ENCODE measurements around the gene CARMIL3. TPM values are rescaled to one million over a fixed set of nuclear protein-coding genes. Genes with fewer than 3 reads are reported as not detected.
"Not testable (repeated sequence)": the region's sequence is repeated elsewhere in the genome, so short reads cannot be mapped to it uniquely, and the experiment has no call there.

Gene CARMIL3
- total RNA-seq, 1 donor from 2014 or later = 0.08 TPM

- DNase-seq (ENCODE audit: missing footprints) = peak; percentile 92
- intact Hi-C loops (cut with DNase I) = loop anchor here (5.0 kb wide), 1 partner anchor 49 kb away; the partner anchor contains the start of gene DHRS4L2
- peak; percentile 98 for ATAC-seq
These were observed 15.4 kb upstream of the CARMIL3 start for GRCh38 chr14:24036169-24036962.

DNA sequence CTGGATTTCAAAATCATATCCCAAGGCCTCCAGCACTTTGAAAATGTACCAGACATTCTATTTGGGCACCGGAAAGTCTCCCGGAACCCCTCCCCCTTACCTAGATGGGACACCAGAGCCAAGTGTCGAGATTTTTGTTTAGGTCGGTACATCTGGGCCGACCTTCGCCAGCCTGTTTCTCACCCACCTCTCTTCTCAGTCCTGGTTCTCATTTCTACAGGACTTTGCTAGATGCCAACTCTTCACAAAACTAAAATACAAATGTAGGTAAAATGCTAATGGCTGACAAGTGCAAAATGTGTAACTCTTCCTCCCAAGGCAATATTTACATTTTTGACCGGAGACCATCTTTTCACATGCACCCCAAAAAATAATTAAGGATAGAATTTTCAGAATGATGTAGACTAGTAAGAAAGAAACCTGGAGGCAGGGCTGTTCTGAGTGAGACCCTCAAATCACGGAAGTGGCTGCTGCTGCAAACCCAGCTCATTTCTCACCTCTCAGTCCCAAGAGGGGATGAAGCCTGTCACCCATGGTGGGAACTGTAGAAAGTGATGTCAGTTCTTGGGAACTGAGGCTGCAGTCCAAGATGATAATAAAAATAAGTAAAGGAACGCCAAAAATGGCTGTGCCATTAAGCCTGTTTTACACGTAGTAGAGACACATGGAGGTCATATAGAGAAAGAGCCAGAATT lies 14.7 kb upstream of the CARMIL3 start:
- DNase-seq (ENCODE audit: missing footprints); ATAC-seq: not testable (repeated sequence)
- intact Hi-C loops (cut with DNase I) = loop anchor here (5.0 kb wide), 1 partner anchor 50 kb away; the partner anchor contains the start of gene DHRS4L2

DNA sequence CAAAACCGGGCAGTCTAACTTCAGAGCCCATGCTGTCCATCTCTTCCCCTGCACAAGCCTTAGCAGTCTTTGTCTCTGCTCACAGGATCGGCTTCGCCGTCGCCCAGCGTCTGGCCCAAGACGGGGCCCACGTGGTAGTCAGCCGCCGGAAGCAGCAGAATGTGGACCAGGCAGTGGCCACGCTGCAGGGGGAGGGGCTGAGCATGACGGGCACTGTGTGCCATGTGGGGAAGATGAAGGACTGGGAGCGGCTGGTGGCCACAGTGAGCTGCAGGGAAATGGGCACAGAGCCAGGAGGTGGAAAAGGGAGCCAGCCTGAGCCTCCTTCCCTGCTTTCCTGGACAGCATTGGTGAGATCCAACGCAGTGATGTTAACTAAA lies 14.2 kb upstream of the CARMIL3 start:
- intact Hi-C loops (cut with DNase I) = loop anchor here (5.0 kb wide), 1 partner anchor 50 kb away; the partner anchor contains the start of gene DHRS4L2
- ATAC-seq (no peak), DNase-seq (ENCODE audit: missing footprints) (no peak)

GRCh38 chr14:24038686-24039085 lies 13.1 kb upstream of the CARMIL3 start:
- DNase-seq (ENCODE audit: missing footprints) = no peak
- no peak for ATAC-seq
- intact Hi-C loops (cut with DNase I) = loop anchor here (5.0 kb wide), 1 partner anchor 51 kb away; the partner anchor contains the start of gene DHRS4L2

DNA sequence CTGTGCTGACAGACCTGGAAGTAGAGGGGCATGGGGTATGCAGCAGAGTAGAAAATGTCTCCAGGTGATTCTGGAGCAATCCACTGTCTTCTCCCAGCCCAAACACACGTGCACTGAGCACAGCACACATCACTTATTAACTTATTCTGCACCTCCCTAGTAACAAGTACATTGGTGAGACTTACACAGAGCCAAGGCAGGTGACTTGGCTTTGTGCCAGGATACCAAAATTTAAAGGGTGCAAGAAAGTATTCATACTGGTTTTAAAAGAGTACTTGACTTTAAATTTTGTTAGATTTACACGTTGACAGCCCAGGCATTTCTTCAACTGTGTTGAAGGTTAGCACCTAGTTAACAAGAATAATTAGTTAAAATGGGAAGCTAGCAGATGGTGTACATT lies 11.1 kb upstream of the CARMIL3 start:
- intact Hi-C loops (cut with DNase I) = no loop called here
- DNase-seq (ENCODE audit: missing footprints) = no peak
- no peak for ATAC-seq

DNA sequence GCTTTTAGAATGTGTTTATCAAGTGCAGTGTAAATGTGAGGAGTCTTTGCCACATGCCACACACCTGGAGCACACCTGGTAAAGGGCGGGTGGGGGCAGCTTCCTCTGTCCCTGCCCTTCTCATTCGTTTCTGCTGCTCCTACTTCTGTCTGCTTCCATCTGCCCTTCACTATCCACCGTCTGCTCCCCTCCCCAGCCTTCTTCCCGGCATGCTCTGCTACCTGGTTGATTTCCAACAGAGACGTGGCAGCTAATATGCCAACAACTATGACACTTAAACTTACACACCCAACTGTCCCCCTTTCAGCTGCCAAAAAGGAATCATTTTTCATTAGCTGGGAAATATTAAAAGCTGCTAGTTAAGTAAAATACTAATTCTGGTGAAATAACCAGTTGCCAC lies 9.1 kb upstream of the CARMIL3 start:
- DNase-seq (ENCODE audit: missing footprints) = no peak
- intact Hi-C loops (cut with DNase I) = no loop called here
- ATAC-seq = peak; percentile 26

- ATAC-seq; intact Hi-C loops (cut with DNase I); DNase-seq (ENCODE audit: missing footprints): not testable (repeated sequence)
These were observed 2.8 kb upstream of the CARMIL3 start for GRCh38 chr14:24049002-24049401.

DNA sequence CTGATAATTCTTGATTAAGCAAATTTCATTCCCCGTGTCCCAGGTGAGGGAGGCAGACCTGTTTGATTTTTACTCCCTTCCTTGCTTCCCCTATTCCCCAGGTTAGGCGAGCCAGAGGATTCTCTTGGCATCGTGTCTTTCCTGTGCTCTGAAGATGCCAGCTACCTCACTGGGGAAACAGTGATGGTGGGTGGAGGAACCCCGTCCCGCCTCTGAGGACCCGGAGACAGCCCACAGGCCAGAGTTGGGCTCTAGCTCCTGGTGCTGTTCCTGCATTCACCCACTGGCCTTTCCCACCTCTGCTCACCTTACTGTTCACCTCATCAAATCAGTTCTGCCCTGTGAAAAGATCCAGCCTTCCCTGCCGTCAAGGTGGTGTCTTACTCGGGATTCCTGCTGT lies 1.1 kb upstream of the CARMIL3 start:
- ATAC-seq; intact Hi-C loops (cut with DNase I); DNase-seq (ENCODE audit: missing footprints): not testable (repeated sequence)

- no peak for DNase-seq (ENCODE audit: missing footprints)
- intact Hi-C loops (cut with DNase I) = no loop called here
- ATAC-seq = no peak
These were observed 527 bp upstream of the CARMIL3 start for GRCh38 chr14:24051176-24051788.

DNA sequence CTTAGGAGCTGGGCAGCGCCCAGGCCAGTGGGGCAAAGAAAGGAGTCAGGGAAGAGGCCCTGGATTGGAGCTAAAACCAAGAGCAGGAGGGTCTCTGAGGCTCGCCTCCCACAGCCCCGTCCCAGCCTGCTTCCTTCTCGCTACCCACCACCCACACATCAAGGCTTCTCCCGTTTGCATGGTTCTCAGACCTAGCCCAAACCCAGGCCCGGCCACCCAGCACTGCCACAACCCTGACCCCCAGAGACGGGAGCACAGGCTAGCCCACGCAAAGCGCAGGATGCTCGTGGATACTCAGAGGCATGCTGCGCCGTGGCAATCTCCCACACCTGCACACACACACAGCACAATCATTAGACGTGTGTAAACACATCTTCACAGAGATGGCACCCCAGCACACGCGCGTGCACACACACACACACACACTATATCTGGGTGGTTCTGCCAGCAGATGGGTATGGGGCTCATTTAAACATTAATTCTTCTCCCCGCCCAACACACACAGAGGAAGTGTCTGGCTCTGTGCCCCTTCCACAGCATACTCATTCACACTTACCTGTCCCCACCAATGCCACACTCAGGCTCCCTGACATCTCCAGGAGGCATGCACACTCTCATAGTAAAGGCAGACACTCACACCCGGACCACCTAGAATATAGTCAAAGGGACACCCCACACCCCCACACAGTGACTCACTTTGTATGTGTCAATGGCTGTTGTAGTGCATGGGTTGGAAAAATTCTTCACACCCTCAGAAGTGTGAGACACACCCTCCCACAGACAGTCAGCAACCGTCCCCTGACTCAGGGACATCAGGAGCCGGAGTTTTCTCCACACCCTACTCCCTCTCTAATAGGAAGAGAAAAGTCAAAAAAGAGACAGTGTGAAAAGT lies 1.1 kb downstream of the CARMIL3 start:
- ATAC-seq = no peak
- intact Hi-C loops (cut with DNase I) = no loop called here
- no peak for DNase-seq (ENCODE audit: missing footprints)

DNA sequence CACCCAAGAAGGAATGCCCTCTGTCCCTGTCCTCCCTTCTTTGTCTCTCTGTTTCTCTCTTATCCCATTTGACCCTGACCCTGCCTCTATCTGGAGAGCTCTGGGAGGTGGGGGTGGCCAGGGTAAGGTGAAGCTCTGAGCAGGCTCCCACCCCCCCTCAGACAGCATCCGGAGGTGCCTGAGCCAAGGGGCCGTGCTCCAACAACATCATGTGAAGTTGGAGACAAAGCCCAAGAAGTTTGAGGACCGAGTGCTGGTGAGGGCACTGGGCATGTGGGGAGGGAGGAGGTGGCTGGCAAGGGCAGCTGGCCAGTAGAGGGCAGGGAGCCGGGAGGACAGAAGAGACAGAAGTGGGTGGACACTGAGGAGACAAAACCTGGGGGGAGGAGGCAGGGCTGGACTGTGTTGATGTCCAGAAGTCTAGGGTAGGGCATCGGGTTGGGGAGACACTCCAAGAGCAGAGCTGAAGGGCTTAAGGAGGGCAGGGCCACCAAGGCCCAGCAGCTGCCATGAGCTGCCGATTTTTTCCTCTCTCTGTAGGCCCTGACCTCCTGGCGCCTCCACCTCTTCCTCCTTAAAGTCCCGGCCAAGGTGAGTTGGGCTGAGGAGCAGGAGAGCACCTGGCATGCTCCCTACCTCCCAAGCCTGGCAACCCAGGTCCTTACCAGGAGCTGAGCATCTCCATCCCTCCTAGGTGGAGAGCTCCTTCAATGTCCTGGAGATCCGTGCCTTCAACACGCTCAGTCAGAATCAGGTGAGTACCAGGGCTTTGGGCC lies 1.9 kb downstream of the CARMIL3 start:
- DNase-seq (ENCODE audit: missing footprints) (no peak), ATAC-seq (no peak)
- intact Hi-C loops (cut with DNase I) = no loop called here

DNA sequence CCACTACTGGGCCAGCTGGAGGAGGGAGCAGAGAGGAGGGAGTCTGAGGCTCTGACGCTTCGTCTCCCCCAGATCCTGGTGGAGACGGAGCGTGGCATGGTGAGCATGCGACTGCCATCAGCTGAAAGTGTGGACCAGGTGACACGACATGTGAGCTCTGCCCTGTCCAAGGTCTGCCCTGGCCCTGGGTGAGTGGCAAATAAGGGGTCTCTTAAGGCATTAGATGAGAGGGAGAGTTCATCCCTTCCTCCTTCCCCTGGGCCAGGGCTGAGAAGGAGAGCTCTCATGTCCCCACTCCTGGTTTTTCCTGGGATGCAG lies 2.5 kb downstream of the CARMIL3 start:
- intact Hi-C loops (cut with DNase I) = no loop called here
- ATAC-seq = no peak
- DNase-seq (ENCODE audit: missing footprints) = no peak

GRCh38 chr14:24054646-24055045 lies 2.8 kb downstream of the CARMIL3 start:
- no peak for DNase-seq (ENCODE audit: missing footprints)
- intact Hi-C loops (cut with DNase I) = loop anchor here (5.0 kb wide), 1 partner anchor 53 kb away; no protein-coding TSS in a partner anchor
- no peak for ATAC-seq

DNA sequence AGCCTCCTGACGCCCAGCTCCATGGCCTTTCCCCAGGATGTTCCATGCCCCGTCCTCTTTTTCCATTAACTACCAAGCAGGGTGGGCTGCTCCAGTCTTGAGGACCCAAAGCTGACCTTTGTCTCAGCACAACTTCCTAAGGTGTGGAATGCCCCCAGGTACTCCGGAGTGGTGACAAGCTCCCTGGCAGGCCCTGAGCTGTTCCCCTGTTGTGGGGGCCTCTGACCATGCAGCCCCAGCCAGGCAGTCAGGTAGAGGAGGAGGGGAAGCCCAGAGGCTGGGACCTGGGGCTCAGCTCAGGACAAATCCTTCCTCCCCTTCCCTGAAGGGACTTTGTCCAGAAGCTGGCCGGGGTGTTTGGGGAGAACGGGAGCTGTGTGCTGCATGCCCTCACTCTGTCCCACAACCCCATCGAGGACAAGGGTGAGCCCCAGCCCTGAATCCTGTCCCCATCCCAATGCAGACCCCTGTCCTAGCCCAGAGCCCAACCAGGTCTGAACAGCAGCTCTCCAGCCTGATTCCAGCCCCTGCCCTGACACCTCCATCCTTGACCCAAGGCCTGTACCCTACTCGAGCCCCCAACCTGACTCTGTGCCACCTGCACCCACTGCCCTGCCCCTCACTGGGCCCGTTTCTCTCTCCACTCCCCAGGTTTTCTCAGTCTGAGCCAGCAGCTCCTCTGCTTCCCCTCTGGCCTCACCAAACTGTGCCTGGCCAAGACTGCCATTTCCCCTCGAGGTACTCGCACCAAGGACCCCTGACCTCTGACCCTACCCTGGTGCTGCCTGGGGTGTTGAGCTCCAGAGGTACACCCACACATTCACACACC lies 4.4 kb downstream of the CARMIL3 start:
- ATAC-seq = no peak

GRCh38 chr14:24056800-24057184 lies 5.0 kb downstream of the CARMIL3 start:
- ATAC-seq (no peak), DNase-seq (ENCODE audit: missing footprints) (no peak)
- intact Hi-C loops (cut with DNase I) = loop anchor here (5.0 kb wide), 1 partner anchor 51 kb away; no protein-coding TSS in a partner anchor

More for the DNA sequence above, 4.4 kb downstream of the CARMIL3 start:
- DNase-seq (ENCODE audit: missing footprints) = no peak
- intact Hi-C loops (cut with DNase I) = loop anchor here (5.0 kb wide), 1 partner anchor 51 kb away; no protein-coding TSS in a partner anchor

DNA sequence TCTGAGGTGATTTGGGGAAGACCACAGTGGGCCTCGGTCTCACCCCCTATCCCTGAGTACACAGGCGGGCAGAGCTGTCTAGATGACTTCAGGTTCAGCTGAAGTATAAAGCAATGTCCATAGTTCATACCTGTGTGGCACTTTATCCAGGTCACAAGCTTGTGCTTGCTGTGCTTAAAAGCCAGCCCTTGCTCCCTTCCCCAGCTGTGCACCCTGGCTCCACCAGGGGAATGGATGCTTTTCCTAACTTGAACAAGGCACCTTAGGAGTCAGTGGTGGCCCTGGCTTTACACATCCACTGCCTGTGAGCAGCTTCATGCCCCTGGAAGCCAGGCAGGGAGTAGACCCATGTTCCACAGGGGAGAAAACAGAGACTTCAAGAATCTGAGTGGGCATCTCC lies 5.5 kb downstream of the CARMIL3 start:
- no peak for DNase-seq (ENCODE audit: missing footprints)
- no peak for ATAC-seq
- intact Hi-C loops (cut with DNase I) = loop anchor here (5.0 kb wide), 1 partner anchor 50 kb away; no protein-coding TSS in a partner anchor

DNA sequence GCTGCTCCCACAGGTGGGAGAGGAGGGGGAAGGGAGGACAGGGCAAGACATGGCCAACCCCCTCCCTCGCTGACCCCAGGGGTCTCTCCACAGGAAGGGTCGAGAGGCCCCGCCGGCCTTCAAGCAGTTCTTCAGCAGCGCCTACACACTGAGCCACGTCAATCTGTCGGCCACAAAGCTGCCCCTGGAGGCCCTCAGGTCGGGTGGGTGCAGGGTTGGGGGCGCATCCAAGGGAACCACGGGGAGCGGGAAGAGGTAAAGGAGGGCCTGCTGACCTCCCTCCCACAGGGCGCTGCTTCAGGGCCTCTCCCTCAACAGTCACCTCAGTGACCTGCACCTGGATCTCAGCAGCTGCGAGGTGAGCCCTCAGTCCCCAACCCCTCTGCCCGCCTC lies 6.1 kb downstream of the CARMIL3 start:
- no peak for DNase-seq (ENCODE audit: missing footprints)
- intact Hi-C loops (cut with DNase I) = loop anchor here (2.0 to 5.0 kb wide), 2 partner anchors 33 to 49 kb away; no protein-coding TSS in a partner anchor
- ATAC-seq = peak; percentile 3
